Type B pancreatic cell (in vitro differentiated cells): ENCODE measurements around the gene TBC1D1. TPM values are rescaled to one million over a fixed set of nuclear protein-coding genes. Genes with fewer than 3 reads are reported as not detected.

ENCODE experiments used
- DNase-seq: peaks from one replicate; pipeline ENCODE4 v3.0.0; 2021; ENCODE audit warnings: mixed read lengths; ENCODE audit not compliant: unreplicated experiment; ENCODE audit errors: extremely low spot score
- H3K27ac Mint-ChIP-seq: 2 replicates; pipeline ENCODE4 v1.8.0; 2021; ENCODE audit warnings: mild to moderate bottlenecking, mixed read lengths
- H3K27me3 Mint-ChIP-seq: 2 replicates; pipeline ENCODE4 v1.8.0; 2021; ENCODE audit warnings: mixed read lengths
- H3K36me3 Mint-ChIP-seq: 2 replicates; pipeline ENCODE4 v1.8.0; 2021; ENCODE audit warnings: mixed read lengths
- H3K4me1 Mint-ChIP-seq: one replicate; pipeline ENCODE4 v1.8.0; 2021; ENCODE audit warnings: mixed read lengths; ENCODE audit not compliant: unreplicated experiment
- H3K4me3 Mint-ChIP-seq: 2 replicates; pipeline ENCODE4 v1.8.0; 2021; ENCODE audit warnings: mild to moderate bottlenecking, mixed read lengths
- H3K9me3 Mint-ChIP-seq: 2 replicates; pipeline ENCODE4 v1.8.0; 2021; ENCODE audit warnings: mixed read lengths
- total RNA-seq: library from RNA; stranded (reverse); gene quantifications from 2 replicates; pipeline ENCODE4 v1.2.1, GENCODE V29; 2021; ENCODE audit warnings: low replicate concordance
- TF ChIP-seq, protein P1 (sequence below): fragments of 200-600 bp; sonication (generic); conservative IDR thresholded peaks from 2 replicates; pipeline ENCODE4 v1.5.0; 2021; ENCODE audit warnings: antibody characterized with exemption, mild to moderate bottlenecking

TBC1D1 gene
- total RNA-seq, 1 donor from 2014 or later = 110 TPM

DNA sequence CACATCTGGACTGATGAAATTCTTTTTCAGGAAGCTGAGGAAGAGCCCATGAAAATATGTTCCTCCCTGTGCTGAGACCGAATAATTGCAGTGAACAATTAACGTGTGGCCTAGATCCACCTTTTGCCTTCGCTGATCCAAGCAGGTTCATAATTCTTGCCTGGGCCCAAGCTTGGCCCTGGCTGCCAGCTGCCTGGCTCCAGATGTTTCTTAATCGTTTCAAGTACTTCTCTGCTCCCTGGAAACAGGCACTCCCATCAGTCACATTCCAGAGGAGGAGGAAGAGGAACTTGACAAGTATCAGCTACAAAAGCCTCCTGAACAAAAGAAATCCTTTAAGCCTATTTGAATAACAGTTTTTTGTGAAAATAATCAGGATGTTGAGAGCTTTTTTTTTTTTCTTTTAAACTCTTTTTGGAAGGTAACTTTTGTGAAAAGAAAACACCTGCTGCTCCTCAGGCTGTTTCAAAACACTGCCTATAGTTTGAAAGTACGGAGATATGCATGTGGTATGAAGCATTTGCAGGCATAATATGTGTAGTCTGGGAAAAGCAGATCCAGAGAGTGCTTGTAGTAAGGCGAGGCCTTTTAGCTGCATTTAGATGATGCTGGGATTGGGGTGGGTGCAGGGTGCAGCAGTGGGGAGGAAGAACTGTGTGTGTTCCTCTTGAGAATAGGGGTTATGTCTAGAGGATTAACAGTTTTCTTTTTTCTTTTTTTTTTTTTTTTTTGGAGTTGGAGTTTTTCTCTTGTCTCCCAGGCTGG, 223.7 kb downstream of the TBC1D1 start:
- Mint-ChIP-seq H3K9me3 (no peaks in the 10 kb centered on the region), H3K27ac (peak overlapping the region; percentile 7), H3K36me3 (peaks cover 22% of the 10 kb centered on the region), H3K27me3 (no peaks in the 10 kb centered on the region), H3K4me1 (peaks cover 60% of the 10 kb centered on the region), H3K4me3 (no peak overlapping the region)
- TF ChIP-seq, protein P1, sequence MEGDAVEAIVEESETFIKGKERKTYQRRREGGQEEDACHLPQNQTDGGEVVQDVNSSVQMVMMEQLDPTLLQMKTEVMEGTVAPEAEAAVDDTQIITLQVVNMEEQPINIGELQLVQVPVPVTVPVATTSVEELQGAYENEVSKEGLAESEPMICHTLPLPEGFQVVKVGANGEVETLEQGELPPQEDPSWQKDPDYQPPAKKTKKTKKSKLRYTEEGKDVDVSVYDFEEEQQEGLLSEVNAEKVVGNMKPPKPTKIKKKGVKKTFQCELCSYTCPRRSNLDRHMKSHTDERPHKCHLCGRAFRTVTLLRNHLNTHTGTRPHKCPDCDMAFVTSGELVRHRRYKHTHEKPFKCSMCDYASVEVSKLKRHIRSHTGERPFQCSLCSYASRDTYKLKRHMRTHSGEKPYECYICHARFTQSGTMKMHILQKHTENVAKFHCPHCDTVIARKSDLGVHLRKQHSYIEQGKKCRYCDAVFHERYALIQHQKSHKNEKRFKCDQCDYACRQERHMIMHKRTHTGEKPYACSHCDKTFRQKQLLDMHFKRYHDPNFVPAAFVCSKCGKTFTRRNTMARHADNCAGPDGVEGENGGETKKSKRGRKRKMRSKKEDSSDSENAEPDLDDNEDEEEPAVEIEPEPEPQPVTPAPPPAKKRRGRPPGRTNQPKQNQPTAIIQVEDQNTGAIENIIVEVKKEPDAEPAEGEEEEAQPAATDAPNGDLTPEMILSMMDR = no peak
- DNase-seq = no peak

DNA sequence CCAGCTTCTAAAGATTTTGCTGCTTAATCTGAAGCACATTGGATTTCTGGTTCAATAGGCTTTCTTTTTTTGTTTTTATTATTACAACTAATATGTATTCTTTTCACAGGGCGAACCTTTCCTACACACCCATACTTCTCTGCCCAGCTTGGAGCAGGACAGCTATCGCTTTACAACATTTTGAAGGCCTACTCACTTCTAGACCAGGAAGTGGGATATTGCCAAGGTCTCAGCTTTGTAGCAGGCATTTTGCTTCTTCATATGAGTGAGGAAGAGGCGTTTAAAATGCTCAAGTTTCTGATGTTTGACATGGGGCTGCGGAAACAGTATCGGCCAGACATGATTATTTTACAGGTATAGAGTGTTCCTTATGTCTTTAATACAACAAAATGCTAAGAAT, 224.7 kb downstream of the TBC1D1 start:
- peaks cover 57% of the 10 kb centered on the region for H3K4me1 Mint-ChIP-seq
- DNase-seq = no peak
- H3K27me3 Mint-ChIP-seq = no peaks in the 10 kb centered on the region
- no peaks in the 10 kb centered on the region for H3K9me3 Mint-ChIP-seq
- TF ChIP-seq, protein P1 = no peak
- H3K4me3 Mint-ChIP-seq = no peak overlapping the region
- H3K27ac Mint-ChIP-seq = peak overlapping the region; percentile 7
- peaks cover 14% of the 10 kb centered on the region for H3K36me3 Mint-ChIP-seq

DNA sequence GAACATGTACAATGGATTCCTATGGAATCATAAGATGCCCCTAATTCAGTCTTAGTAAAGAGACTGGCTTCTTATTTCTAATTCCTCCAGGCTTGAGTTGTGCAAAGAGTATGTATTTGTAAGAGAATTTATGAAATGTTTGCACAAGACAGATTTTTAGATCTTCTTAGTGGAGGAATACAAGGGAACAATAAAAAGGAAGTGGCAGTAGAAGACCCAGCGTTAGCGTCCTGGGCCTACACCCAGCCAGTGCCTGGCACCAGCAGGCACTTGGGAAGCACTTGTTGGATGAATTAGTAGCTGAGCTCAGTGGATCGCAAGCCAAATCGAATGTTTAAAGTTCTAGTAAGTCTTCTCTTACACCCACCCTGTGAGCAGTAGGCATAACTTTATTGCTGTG, 226.7 kb downstream of the TBC1D1 start:
- no peak overlapping the region for H3K4me3 Mint-ChIP-seq
- H3K4me1 Mint-ChIP-seq = peaks cover 59% of the 10 kb centered on the region
- no peaks in the 10 kb centered on the region for H3K27me3 Mint-ChIP-seq
- H3K9me3 Mint-ChIP-seq = no peaks in the 10 kb centered on the region
- peaks cover 17% of the 10 kb centered on the region for H3K36me3 Mint-ChIP-seq
- DNase-seq = no peak
- TF ChIP-seq, protein P1 = no peak
- H3K27ac Mint-ChIP-seq = no peak overlapping the region

DNA sequence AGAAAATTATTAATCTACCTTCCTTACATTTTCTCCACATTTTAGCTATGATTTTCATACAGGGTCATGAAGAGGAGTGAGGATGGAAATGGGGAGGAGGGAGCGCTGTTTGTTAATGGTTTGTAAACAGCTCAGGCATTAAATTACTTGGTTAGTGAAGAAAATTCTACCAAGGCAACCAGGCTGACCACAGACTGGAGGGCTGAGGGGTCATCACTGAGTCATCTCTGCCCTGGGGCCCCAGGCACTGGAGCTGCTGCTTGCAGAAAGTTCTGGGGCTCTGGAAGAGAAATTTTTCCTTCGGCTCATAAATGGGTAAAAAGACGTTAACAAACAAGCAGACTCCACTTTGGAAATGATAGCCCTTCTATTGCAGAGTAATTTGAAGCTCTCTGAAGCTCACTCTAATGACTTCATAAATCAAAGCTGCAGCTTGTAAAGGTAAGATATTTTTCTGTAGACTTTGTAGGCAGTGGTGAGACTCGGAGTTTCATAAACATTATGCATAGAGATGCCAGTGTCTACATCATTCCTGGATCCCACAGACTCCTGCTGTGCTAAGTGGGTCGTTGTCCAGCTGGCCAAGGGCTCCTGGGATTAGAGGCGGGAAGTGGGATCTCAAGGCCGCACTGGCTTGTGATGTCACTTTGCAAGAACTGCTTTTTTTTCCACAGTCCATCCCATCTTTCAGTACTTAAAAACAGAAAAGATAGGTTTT, 228.9 kb downstream of the TBC1D1 start:
- H3K9me3 Mint-ChIP-seq = no peaks in the 10 kb centered on the region
- peak overlapping the region; percentile 29 for H3K4me3 Mint-ChIP-seq
- no peaks in the 10 kb centered on the region for H3K27me3 Mint-ChIP-seq
- TF ChIP-seq, protein P1 = no peak
- no peak for DNase-seq
- H3K27ac Mint-ChIP-seq = peak overlapping the region; percentile 57
- H3K36me3 Mint-ChIP-seq = peaks cover 19% of the 10 kb centered on the region
- peaks cover 51% of the 10 kb centered on the region for H3K4me1 Mint-ChIP-seq

DNA sequence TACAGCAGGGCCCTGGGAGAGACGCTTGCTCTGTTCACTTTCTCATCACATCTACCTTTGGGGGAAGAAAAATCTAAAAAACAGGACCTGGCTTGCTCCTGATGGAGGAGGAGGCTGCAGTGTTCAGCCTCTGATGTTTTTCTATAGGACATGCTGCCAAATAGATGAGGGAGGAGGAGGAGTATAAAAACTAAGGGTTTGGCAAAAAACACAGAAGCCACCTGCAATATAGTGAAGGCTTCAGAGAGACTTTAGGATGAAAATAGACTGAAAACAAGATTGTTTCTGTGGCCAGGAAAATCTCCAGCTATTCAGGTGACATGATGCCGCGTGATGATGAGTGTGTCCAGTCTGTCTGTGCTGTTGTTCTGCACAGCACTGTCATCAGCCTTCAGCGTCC, 229.9 kb downstream of the TBC1D1 start:
- no peak for DNase-seq
- Mint-ChIP-seq H3K27ac (peak overlapping the region; percentile 10), H3K27me3 (no peaks in the 10 kb centered on the region), H3K4me3 (no peak overlapping the region), H3K36me3 (peaks cover 27% of the 10 kb centered on the region), H3K9me3 (no peaks in the 10 kb centered on the region), H3K4me1 (peaks cover 46% of the 10 kb centered on the region)
- TF ChIP-seq, protein P1 = no peak
